ENCODE data around the gene FRY.

DNA sequence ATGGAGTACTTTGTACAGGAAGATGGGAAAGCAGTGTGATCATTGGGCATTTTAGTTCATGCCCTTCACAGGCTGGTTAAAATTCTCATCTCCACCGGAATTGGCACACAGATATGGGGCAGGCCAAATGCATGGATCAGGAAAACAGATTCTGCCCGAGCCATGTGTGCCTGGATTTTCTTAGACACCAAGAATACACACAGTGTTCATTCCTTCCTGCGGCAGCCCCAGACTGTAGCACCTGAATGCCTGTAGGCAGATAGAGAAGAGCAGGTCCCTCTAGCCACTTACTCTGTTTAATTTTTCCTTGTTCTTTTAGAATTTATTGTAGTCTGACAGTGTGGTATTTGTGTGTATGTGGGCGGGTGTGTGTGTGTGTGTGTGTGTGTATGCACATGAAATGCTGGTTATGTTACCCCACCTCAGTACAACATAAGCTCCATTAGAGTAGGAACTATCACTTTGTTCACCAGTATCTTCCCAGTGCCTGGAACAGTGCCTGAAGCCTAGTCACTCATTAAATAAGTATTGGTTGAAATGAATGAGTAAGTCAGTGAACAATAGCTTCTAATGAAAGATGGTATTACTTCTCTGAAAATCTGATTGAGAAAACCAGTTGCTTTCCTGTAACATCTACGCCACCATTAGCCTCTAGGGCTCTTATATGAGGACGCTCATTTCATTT is 41.7 kb downstream of the FRY start:
- TF ChIP-seq, protein P1, sequence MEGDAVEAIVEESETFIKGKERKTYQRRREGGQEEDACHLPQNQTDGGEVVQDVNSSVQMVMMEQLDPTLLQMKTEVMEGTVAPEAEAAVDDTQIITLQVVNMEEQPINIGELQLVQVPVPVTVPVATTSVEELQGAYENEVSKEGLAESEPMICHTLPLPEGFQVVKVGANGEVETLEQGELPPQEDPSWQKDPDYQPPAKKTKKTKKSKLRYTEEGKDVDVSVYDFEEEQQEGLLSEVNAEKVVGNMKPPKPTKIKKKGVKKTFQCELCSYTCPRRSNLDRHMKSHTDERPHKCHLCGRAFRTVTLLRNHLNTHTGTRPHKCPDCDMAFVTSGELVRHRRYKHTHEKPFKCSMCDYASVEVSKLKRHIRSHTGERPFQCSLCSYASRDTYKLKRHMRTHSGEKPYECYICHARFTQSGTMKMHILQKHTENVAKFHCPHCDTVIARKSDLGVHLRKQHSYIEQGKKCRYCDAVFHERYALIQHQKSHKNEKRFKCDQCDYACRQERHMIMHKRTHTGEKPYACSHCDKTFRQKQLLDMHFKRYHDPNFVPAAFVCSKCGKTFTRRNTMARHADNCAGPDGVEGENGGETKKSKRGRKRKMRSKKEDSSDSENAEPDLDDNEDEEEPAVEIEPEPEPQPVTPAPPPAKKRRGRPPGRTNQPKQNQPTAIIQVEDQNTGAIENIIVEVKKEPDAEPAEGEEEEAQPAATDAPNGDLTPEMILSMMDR (IDR thresholded peaks at IDR 0.05 in 8 of 11, conservative IDR thresholded peaks at IDR 0.05 in 3 of 11) = no peak
- TF ChIP-seq POLR2A (IDR thresholded peaks at IDR 0.05) = no peak
